ENCODE measurements around the gene CAPN7. TPM values are rescaled to one million over a fixed set of nuclear protein-coding genes. Genes with fewer than 3 reads are reported as not detected.

Gene CAPN7
- total RNA-seq, 1 experiment from 2014 or later: 25.2 TPM

DNA sequence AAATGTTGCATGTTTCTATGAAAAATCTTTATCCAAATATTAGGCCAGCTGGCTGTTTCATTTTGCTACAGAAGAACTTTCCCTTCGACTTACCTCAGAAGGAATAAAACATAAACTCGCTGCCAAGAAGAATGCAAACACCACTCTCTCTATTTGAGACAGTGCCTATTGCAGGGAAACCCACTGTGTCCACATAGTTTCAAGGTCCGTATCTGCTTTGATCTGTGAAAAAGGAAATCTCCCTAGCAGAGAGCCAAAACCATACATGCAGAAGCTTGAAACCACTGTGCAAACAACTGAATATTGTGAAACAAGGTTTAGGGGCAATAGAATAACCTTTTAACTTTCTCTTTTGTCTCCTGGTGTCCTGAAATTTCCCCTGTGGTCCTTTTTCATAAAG, 35.0 kb upstream of the CAPN7 start:
- no peak overlapping the region for H3K27ac ChIP-seq (ENCODE audit: insufficient read length, low read depth, low read length)
- Mint-ChIP-seq H3K9me3 (no peaks in the 10 kb centered on the region), H3K4me3 (no peak overlapping the region), H3K36me3 (ENCODE audit: insufficient read depth in 1 of 3, low read depth in 3 of 3) (no peaks in the 10 kb centered on the region), H3K27me3 (ENCODE audit: low read depth) (peaks cover 19% of the 10 kb centered on the region), H3K4me1 (no peaks in the 10 kb centered on the region), H3K27ac (no peak overlapping the region)
- no peak overlapping the region for H4K91ac ChIP-seq (ENCODE audit: insufficient read length, low read depth, low read length)
- H3K23ac ChIP-seq (ENCODE audit: insufficient read length, low read depth, low read length): no peak overlapping the region
- H2BK5ac ChIP-seq (ENCODE audit: insufficient read length, low read length): no peak overlapping the region
- H3K4me2 ChIP-seq (ENCODE audit: insufficient read depth, insufficient read length, low read length): no peak overlapping the region
- H2BK20ac ChIP-seq (ENCODE audit: low read depth, low read length, poor library complexity, severe bottlenecking): no peak overlapping the region
- no peak for DNase-seq
- no peak overlapping the region for H2BK15ac ChIP-seq (ENCODE audit: low read depth, low read length)
- H3K23me2 ChIP-seq (ENCODE audit: insufficient read length, low read depth, low read length, poor library complexity, severe bottlenecking): no peaks in the 10 kb centered on the region
- H3K79me2 ChIP-seq (ENCODE audit: insufficient read depth, low read length): no peaks in the 10 kb centered on the region
- no peak overlapping the region for H3K56ac ChIP-seq (ENCODE audit: insufficient read length, low read depth, low read length)
- no peak overlapping the region for H3T11ph ChIP-seq (ENCODE audit: low read length)
- no peaks in the 10 kb centered on the region for H4K20me1 ChIP-seq (ENCODE audit: control insufficient read depth, insufficient read depth, insufficient read length)
- no peak overlapping the region for H2AFZ ChIP-seq (ENCODE audit: low read length)
- H3K14ac ChIP-seq (ENCODE audit: insufficient read depth, low read length): no peak overlapping the region
- no peaks in the 10 kb centered on the region for H3K4me1 ChIP-seq (ENCODE audit: insufficient read depth, low read length)
- H2BK120ac ChIP-seq (ENCODE audit: low read depth, low read length, poor library complexity, severe bottlenecking): no peak overlapping the region
- WGBS (ENCODE audit: extremely low coverage, insufficient read length, low lambda C conversion rate): no CpG with 5 or more reads among the region's 3 CpGs
- H2BK12ac ChIP-seq (ENCODE audit: insufficient read length, low read depth, low read length): no peak overlapping the region
- H3K4ac ChIP-seq (ENCODE audit: low read depth, low read length): no peak overlapping the region
- no peak overlapping the region for H2AK5ac ChIP-seq (ENCODE audit: insufficient read length, low read length)
- H3K27me3 ChIP-seq (ENCODE audit: insufficient read depth, low read length): no peaks in the 10 kb centered on the region
- H3K79me1 ChIP-seq (ENCODE audit: insufficient read depth, low read depth, low read length, poor library complexity, severe bottlenecking): no peaks in the 10 kb centered on the region
- H3K9ac ChIP-seq (ENCODE audit: extremely low read depth, insufficient read length, low read length): no peak overlapping the region
- H3K18ac ChIP-seq (ENCODE audit: insufficient read length, low read depth, low read length): no peak overlapping the region
- H4K5ac ChIP-seq (ENCODE audit: insufficient read length, low read depth, low read length): no peak overlapping the region
- no peak overlapping the region for H4K8ac ChIP-seq (replicated peaks; ENCODE audit: insufficient read length, low read depth, low read length)
- no peaks in the 10 kb centered on the region for H3K9me3 ChIP-seq (ENCODE audit: control insufficient read depth, low read depth, low read length)
- TF ChIP-seq, protein P1, sequence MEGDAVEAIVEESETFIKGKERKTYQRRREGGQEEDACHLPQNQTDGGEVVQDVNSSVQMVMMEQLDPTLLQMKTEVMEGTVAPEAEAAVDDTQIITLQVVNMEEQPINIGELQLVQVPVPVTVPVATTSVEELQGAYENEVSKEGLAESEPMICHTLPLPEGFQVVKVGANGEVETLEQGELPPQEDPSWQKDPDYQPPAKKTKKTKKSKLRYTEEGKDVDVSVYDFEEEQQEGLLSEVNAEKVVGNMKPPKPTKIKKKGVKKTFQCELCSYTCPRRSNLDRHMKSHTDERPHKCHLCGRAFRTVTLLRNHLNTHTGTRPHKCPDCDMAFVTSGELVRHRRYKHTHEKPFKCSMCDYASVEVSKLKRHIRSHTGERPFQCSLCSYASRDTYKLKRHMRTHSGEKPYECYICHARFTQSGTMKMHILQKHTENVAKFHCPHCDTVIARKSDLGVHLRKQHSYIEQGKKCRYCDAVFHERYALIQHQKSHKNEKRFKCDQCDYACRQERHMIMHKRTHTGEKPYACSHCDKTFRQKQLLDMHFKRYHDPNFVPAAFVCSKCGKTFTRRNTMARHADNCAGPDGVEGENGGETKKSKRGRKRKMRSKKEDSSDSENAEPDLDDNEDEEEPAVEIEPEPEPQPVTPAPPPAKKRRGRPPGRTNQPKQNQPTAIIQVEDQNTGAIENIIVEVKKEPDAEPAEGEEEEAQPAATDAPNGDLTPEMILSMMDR (conservative IDR thresholded peaks at IDR 0.05): no peak
